Iris pigment epithelial cell (primary cell): ENCODE data around the gene NR1I3.
"Not testable (repeated sequence)": the region's sequence is repeated elsewhere in the genome, so short reads cannot be mapped to it uniquely, and the experiment has no call there.

ENCODE experiments used
- DNase-seq: peaks from one replicate; pipeline ENCODE4 v3.0.0-alpha.2; 2011; ENCODE audit warnings: low read depth

Gene NR1I3

GRCh38 chr1:161250829-161251228 is 12.8 kb upstream of the NR1I3 start:
- DNase-seq: no peak

- DNase-seq: not testable (repeated sequence)
Measured at GRCh38 chr1:161250100-161250499, 12.1 kb upstream of the NR1I3 start.

GRCh38 chr1:161244888-161245287 is 6.9 kb upstream of the NR1I3 start:
- no peak for DNase-seq

GRCh38 chr1:161242313-161242712 is 4.3 kb upstream of the NR1I3 start:
- no peak for DNase-seq

GRCh38 chr1:161241682-161242081 is 3.7 kb upstream of the NR1I3 start:
- DNase-seq: no peak

GRCh38 chr1:161235957-161236775 is 1.8 kb downstream of the NR1I3 start:
- no peak for DNase-seq

- no peak for DNase-seq
Measured at GRCh38 chr1:161233102-161233501, 4.9 kb downstream of the NR1I3 start.

- DNase-seq: no peak
Measured at GRCh38 chr1:161230762-161231161, 7.2 kb downstream of the NR1I3 start.

GRCh38 chr1:161229896-161230295 is 8.1 kb downstream of the NR1I3 start:
- no peak for DNase-seq

- DNase-seq: no peak
Measured at GRCh38 chr1:161228032-161228431, 10.0 kb downstream of the NR1I3 start.

- peak; percentile 68 for DNase-seq
Measured at GRCh38 chr1:161227196-161227871, 10.7 kb downstream of the NR1I3 start.

GRCh38 chr1:161226759-161227158 is 11.2 kb downstream of the NR1I3 start:
- no peak for DNase-seq

GRCh38 chr1:161226320-161226711 is 11.7 kb downstream of the NR1I3 start:
- DNase-seq: no peak

GRCh38 chr1:161225534-161226319 is 12.3 kb downstream of the NR1I3 start, which contains the start of gene TOMM40L:
Gene TOMM40L (plus strand): TSS chr1:161226060. CDS start chr1:161226490, 430 bp downstream.
- DNase-seq: peak; percentile 100

GRCh38 chr1:161225178-161225533 is 12.8 kb downstream of the NR1I3 start:
- DNase-seq: no peak

GRCh38 chr1:161224695-161225087 is 13.3 kb downstream of the NR1I3 start:
- not testable (repeated sequence) for DNase-seq

GRCh38 chr1:161223805-161224694 is 14.0 kb downstream of the NR1I3 start:
- no peak for DNase-seq

GRCh38 chr1:161222175-161223019 is 15.6 kb downstream of the NR1I3 start:
- no peak for DNase-seq

- DNase-seq: no peak
Measured at GRCh38 chr1:161220002-161220401, 18.0 kb downstream of the NR1I3 start.

GRCh38 chr1:161219078-161219892 is 18.7 kb downstream of the NR1I3 start:
- no peak for DNase-seq
